GM18951 (cell line): Measurements from ENCODE around the gene RSRC1.
"Not testable (repeated sequence)": the region's sequence is repeated elsewhere in the genome, so short reads cannot be mapped to it uniquely, and the experiment has no call there.

Experiments
- POLR2A ChIP-seq: IDR thresholded peaks from 4 replicates; pipeline ENCODE4 v1.6.1; 2011; ENCODE audit warnings: mild to moderate bottlenecking; ENCODE audit not compliant: insufficient read length, insufficient read depth; ENCODE audit errors: extremely low read depth
- in situ Hi-C: fragments of 300-500 bp; cut with MboI; formaldehyde crosslinking; loops from one replicate; pipeline ENCODE4 v1.12.0; 2022; ENCODE audit warnings: low sequenced_read_pairs, mixed read lengths, inconsistent platforms; ENCODE audit not compliant: unreplicated experiment

RSRC1 gene

GRCh38 chr3:158483701-158484235, 373.9 kb downstream of the RSRC1 start:
- no peak for TF ChIP-seq POLR2A
- in situ Hi-C loops, result no loop called here

- in situ Hi-C loops, result no loop called here
- no peak for TF ChIP-seq POLR2A
These were observed 376.3 kb downstream of the RSRC1 start for GRCh38 chr3:158486200-158486599.

GRCh38 chr3:158488670-158489069, 378.8 kb downstream of the RSRC1 start:
- no peak for TF ChIP-seq POLR2A
- in situ Hi-C loops, result no loop called here

GRCh38 chr3:158489181-158489580, 379.3 kb downstream of the RSRC1 start:
- in situ Hi-C loops, result no loop called here
- no peak for TF ChIP-seq POLR2A

- in situ Hi-C loops, result no loop called here
- TF ChIP-seq POLR2A, result no peak
These were observed 382.1 kb downstream of the RSRC1 start for GRCh38 chr3:158491968-158492367.

GRCh38 chr3:158492685-158493084, 382.8 kb downstream of the RSRC1 start:
- no peak for TF ChIP-seq POLR2A
- in situ Hi-C loops, result no loop called here

- TF ChIP-seq POLR2A, result no peak
- in situ Hi-C loops, result no loop called here
These were observed 384.0 kb downstream of the RSRC1 start for GRCh38 chr3:158493931-158494330.

- in situ Hi-C loops, result no loop called here
- TF ChIP-seq POLR2A, result no peak
These were observed 384.8 kb downstream of the RSRC1 start for GRCh38 chr3:158494673-158495072.

GRCh38 chr3:158495398-158495902, 385.6 kb downstream of the RSRC1 start:
- in situ Hi-C loops, result not testable (repeated sequence)

GRCh38 chr3:158505117-158505516, 395.2 kb downstream of the RSRC1 start:
- no peak for TF ChIP-seq POLR2A
- in situ Hi-C loops, result no loop called here

- in situ Hi-C loops, result no loop called here
- no peak for TF ChIP-seq POLR2A
These were observed 396.6 kb downstream of the RSRC1 start for GRCh38 chr3:158506456-158506855.

- TF ChIP-seq POLR2A, result no peak
- in situ Hi-C loops, result no loop called here
These were observed 398.6 kb downstream of the RSRC1 start for GRCh38 chr3:158508481-158508880.

GRCh38 chr3:158509891-158510290, 400.0 kb downstream of the RSRC1 start:
- TF ChIP-seq POLR2A, result no peak
- in situ Hi-C loops, result no loop called here

GRCh38 chr3:158516729-158517128, 406.8 kb downstream of the RSRC1 start:
- in situ Hi-C loops, result not testable (repeated sequence)

GRCh38 chr3:158519776-158520175, 409.9 kb downstream of the RSRC1 start:
- no peak for TF ChIP-seq POLR2A
- in situ Hi-C loops, result no loop called here
